HG03520 (cell line): ENCODE measurements around the gene PPP1R12B.
"Not testable (repeated sequence)": the region's sequence is repeated elsewhere in the genome, so short reads cannot be mapped to it uniquely, and the experiment has no call there.

Source experiments
- ATAC-seq: cut with Tn5 transposase; IDR thresholded peaks from one replicate; pipeline ENCODE4 v1.9.1; 2021; ENCODE audit warnings: mild to moderate bottlenecking, moderate library complexity; ENCODE audit not compliant: unreplicated experiment

Gene PPP1R12B

GRCh38 chr1:202397256-202397655 lies 48.8 kb downstream of the PPP1R12B start:
- no peak for ATAC-seq

- not testable (repeated sequence) for ATAC-seq
These were observed 49.9 kb downstream of the PPP1R12B start for GRCh38 chr1:202398439-202398838.

GRCh38 chr1:202401771-202402170 lies 53.3 kb downstream of the PPP1R12B start:
- ATAC-seq: not testable (repeated sequence)

- not testable (repeated sequence) for ATAC-seq
These were observed 54.9 kb downstream of the PPP1R12B start for GRCh38 chr1:202403381-202403780.

GRCh38 chr1:202405928-202406327 lies 57.4 kb downstream of the PPP1R12B start:
- ATAC-seq: no peak

GRCh38 chr1:202406896-202407295 lies 58.4 kb downstream of the PPP1R12B start:
- not testable (repeated sequence) for ATAC-seq

- not testable (repeated sequence) for ATAC-seq
These were observed 58.9 kb downstream of the PPP1R12B start for GRCh38 chr1:202407378-202407777.

- not testable (repeated sequence) for ATAC-seq
These were observed 61.8 kb downstream of the PPP1R12B start for GRCh38 chr1:202410251-202410650.

- ATAC-seq: not testable (repeated sequence)
These were observed 62.4 kb downstream of the PPP1R12B start for GRCh38 chr1:202410854-202411357.

GRCh38 chr1:202411422-202411821 lies 62.9 kb downstream of the PPP1R12B start:
- no peak for ATAC-seq

GRCh38 chr1:202412421-202412820 lies 63.9 kb downstream of the PPP1R12B start:
- not testable (repeated sequence) for ATAC-seq

GRCh38 chr1:202416641-202417040 lies 68.1 kb downstream of the PPP1R12B start:
- ATAC-seq: no peak

GRCh38 chr1:202417141-202417540 lies 68.6 kb downstream of the PPP1R12B start:
- ATAC-seq: not testable (repeated sequence)

GRCh38 chr1:202417762-202418201 lies 69.3 kb downstream of the PPP1R12B start:
- not testable (repeated sequence) for ATAC-seq

- not testable (repeated sequence) for ATAC-seq
These were observed 71.2 kb downstream of the PPP1R12B start for GRCh38 chr1:202419731-202420130.

- ATAC-seq: not testable (repeated sequence)
These were observed 72.1 kb downstream of the PPP1R12B start for GRCh38 chr1:202420422-202421094.

GRCh38 chr1:202422709-202423108 lies 74.2 kb downstream of the PPP1R12B start:
- ATAC-seq: not testable (repeated sequence)

- not testable (repeated sequence) for ATAC-seq
These were observed 75.8 kb downstream of the PPP1R12B start for GRCh38 chr1:202424260-202424659.

GRCh38 chr1:202430111-202430510 lies 81.6 kb downstream of the PPP1R12B start:
- ATAC-seq: not testable (repeated sequence)

GRCh38 chr1:202432338-202432737 lies 83.8 kb downstream of the PPP1R12B start:
- not testable (repeated sequence) for ATAC-seq

- no peak for ATAC-seq
These were observed 84.9 kb downstream of the PPP1R12B start for GRCh38 chr1:202433155-202434043.
